ENCODE results near the gene OGFR. TPM values are rescaled to one million over a fixed set of nuclear protein-coding genes. Genes with fewer than 3 reads are reported as not detected.

The OGFR gene
- polyA plus RNA-seq, 1 donor from 2014 or later = 79.6 TPM

GRCh38 chr20:62765432-62766070 is 39.1 kb upstream of the OGFR start:
- no peak overlapping the region for H3K27ac Mint-ChIP-seq
- H3K36me3 Mint-ChIP-seq = no peaks in the 10 kb centered on the region
- peaks cover 0 to 2% (median 0%) of the 10 kb centered on the region in 3 donors for H3K4me1 Mint-ChIP-seq
- peaks cover 8% of the 10 kb centered on the region for H3K27me3 Mint-ChIP-seq
- H3K4me3 Mint-ChIP-seq = no peak overlapping the region
- H3K9me3 Mint-ChIP-seq = no peaks in the 10 kb centered on the region

- Mint-ChIP-seq H3K36me3 (no peaks in the 10 kb centered on the region), H3K4me3 (no peak overlapping the region), H3K27me3 (peaks cover 8% of the 10 kb centered on the region), H3K27ac (no peak overlapping the region), H3K4me1 (peaks cover 0 to 2% (median 0%) of the 10 kb centered on the region in 3 donors), H3K9me3 (no peaks in the 10 kb centered on the region)
Measured at GRCh38 chr20:62766071-62766450, 38.6 kb upstream of the OGFR start.

- Mint-ChIP-seq H3K36me3 (no peaks in the 10 kb centered on the region), H3K9me3 (no peaks in the 10 kb centered on the region), H3K4me3 (no peak overlapping the region), H3K4me1 (peaks cover 0 to 2% (median 0%) of the 10 kb centered on the region in 3 donors), H3K27ac (no peak overlapping the region), H3K27me3 (peaks cover 8% of the 10 kb centered on the region)
Measured at GRCh38 chr20:62766716-62767115, 37.9 kb upstream of the OGFR start.

- no peaks in the 10 kb centered on the region for H3K36me3 Mint-ChIP-seq
- H3K4me1 Mint-ChIP-seq = peaks cover 0 to 2% (median 0%) of the 10 kb centered on the region in 3 donors
- no peak overlapping the region for H3K27ac Mint-ChIP-seq
- no peaks in the 10 kb centered on the region for H3K9me3 Mint-ChIP-seq
- H3K27me3 Mint-ChIP-seq = peaks cover 6% of the 10 kb centered on the region
- peak overlapping the region in 1 of 4 donors; percentile 75 for H3K4me3 Mint-ChIP-seq
Measured at GRCh38 chr20:62768234-62768546, 36.4 kb upstream of the OGFR start.

- Mint-ChIP-seq H3K27me3 (peaks cover 2% of the 10 kb centered on the region), H3K36me3 (no peaks in the 10 kb centered on the region), H3K4me1 (peaks cover 0 to 2% (median 0%) of the 10 kb centered on the region in 3 donors), H3K27ac (peak overlapping the region in 1 of 3 donors; percentile 25), H3K4me3 (peak overlapping the region in 1 of 4 donors; percentile 56), H3K9me3 (no peaks in the 10 kb centered on the region)
Measured at GRCh38 chr20:62768551-62769287, 35.9 kb upstream of the OGFR start.

GRCh38 chr20:62769346-62770071 is 35.1 kb upstream of the OGFR start:
- no peak overlapping the region for H3K27ac Mint-ChIP-seq
- peaks cover 0 to 2% (median 2%) of the 10 kb centered on the region in 3 donors for H3K4me1 Mint-ChIP-seq
- peaks cover 2% of the 10 kb centered on the region for H3K27me3 Mint-ChIP-seq
- H3K4me3 Mint-ChIP-seq = no peak overlapping the region
- H3K36me3 Mint-ChIP-seq = no peaks in the 10 kb centered on the region
- no peaks in the 10 kb centered on the region for H3K9me3 Mint-ChIP-seq

GRCh38 chr20:62770111-62770910 is 34.3 kb upstream of the OGFR start:
- H3K4me3 Mint-ChIP-seq = no peak overlapping the region
- no peaks in the 10 kb centered on the region for H3K9me3 Mint-ChIP-seq
- H3K36me3 Mint-ChIP-seq = no peaks in the 10 kb centered on the region
- peaks cover 2% of the 10 kb centered on the region for H3K27me3 Mint-ChIP-seq
- peaks cover 0 to 2% (median 2%) of the 10 kb centered on the region in 3 donors for H3K4me1 Mint-ChIP-seq
- no peak overlapping the region for H3K27ac Mint-ChIP-seq

- Mint-ChIP-seq H3K36me3 (no peaks in the 10 kb centered on the region), H3K4me1 (peaks cover 0 to 5% (median 2%) of the 10 kb centered on the region in 3 donors), H3K27ac (no peak overlapping the region), H3K4me3 (no peak overlapping the region), H3K9me3 (no peaks in the 10 kb centered on the region), H3K27me3 (peaks cover 2% of the 10 kb centered on the region)
Measured at GRCh38 chr20:62770916-62771315, 33.7 kb upstream of the OGFR start.

- Mint-ChIP-seq H3K36me3 (no peaks in the 10 kb centered on the region), H3K27me3 (peaks cover under 1% of the 10 kb centered on the region), H3K27ac (no peak overlapping the region), H3K4me3 (no peak overlapping the region), H3K9me3 (no peaks in the 10 kb centered on the region), H3K4me1 (peaks cover 0 to 9% (median 2%) of the 10 kb centered on the region in 3 donors)
Measured at GRCh38 chr20:62771396-62772102, 33.1 kb upstream of the OGFR start.

GRCh38 chr20:62772103-62772611 is 32.5 kb upstream of the OGFR start:
- no peak overlapping the region for H3K27ac Mint-ChIP-seq
- H3K9me3 Mint-ChIP-seq = no peaks in the 10 kb centered on the region
- no peaks in the 10 kb centered on the region for H3K27me3 Mint-ChIP-seq
- peaks cover 0 to 12% (median 1%) of the 10 kb centered on the region in 3 donors for H3K4me1 Mint-ChIP-seq
- H3K4me3 Mint-ChIP-seq = no peak overlapping the region
- no peaks in the 10 kb centered on the region for H3K36me3 Mint-ChIP-seq

GRCh38 chr20:62772619-62772989 is 32.0 kb upstream of the OGFR start:
- no peaks in the 10 kb centered on the region for H3K9me3 Mint-ChIP-seq
- no peaks in the 10 kb centered on the region for H3K27me3 Mint-ChIP-seq
- no peak overlapping the region for H3K27ac Mint-ChIP-seq
- no peak overlapping the region for H3K4me3 Mint-ChIP-seq
- peaks cover 0 to 14% (median 0%) of the 10 kb centered on the region in 3 donors for H3K4me1 Mint-ChIP-seq
- no peaks in the 10 kb centered on the region for H3K36me3 Mint-ChIP-seq

GRCh38 chr20:62772990-62773844 is 31.4 kb upstream of the OGFR start:
- H3K27me3 Mint-ChIP-seq = no peaks in the 10 kb centered on the region
- H3K36me3 Mint-ChIP-seq = no peaks in the 10 kb centered on the region
- no peak overlapping the region for H3K4me3 Mint-ChIP-seq
- no peaks in the 10 kb centered on the region for H3K9me3 Mint-ChIP-seq
- peaks cover 0 to 14% (median 0%) of the 10 kb centered on the region in 3 donors for H3K4me1 Mint-ChIP-seq
- H3K27ac Mint-ChIP-seq = peak overlapping the region in 1 of 3 donors; percentile 50

GRCh38 chr20:62773845-62774714 is 30.6 kb upstream of the OGFR start:
- H3K4me3 Mint-ChIP-seq = peak overlapping the region in 1 of 4 donors; percentile 41
- peaks cover 0 to 15% (median 0%) of the 10 kb centered on the region in 3 donors for H3K4me1 Mint-ChIP-seq
- H3K27me3 Mint-ChIP-seq = no peaks in the 10 kb centered on the region
- H3K9me3 Mint-ChIP-seq = no peaks in the 10 kb centered on the region
- H3K36me3 Mint-ChIP-seq = no peaks in the 10 kb centered on the region
- peak overlapping the region in 1 of 3 donors; percentile 67 for H3K27ac Mint-ChIP-seq

Measured in IgD-negative memory B cell (primary cell).